ENCODE measurements around the gene RAB5B.
"Not testable (repeated sequence)": the region's sequence is repeated elsewhere in the genome, so short reads cannot be mapped to it uniquely, and the experiment has no call there.

RAB5B gene

GRCh38 chr12:56014205-56014604, 40.3 kb downstream of the RAB5B start:
- DNase-seq (ENCODE audit: low spot score): no peak

DNA sequence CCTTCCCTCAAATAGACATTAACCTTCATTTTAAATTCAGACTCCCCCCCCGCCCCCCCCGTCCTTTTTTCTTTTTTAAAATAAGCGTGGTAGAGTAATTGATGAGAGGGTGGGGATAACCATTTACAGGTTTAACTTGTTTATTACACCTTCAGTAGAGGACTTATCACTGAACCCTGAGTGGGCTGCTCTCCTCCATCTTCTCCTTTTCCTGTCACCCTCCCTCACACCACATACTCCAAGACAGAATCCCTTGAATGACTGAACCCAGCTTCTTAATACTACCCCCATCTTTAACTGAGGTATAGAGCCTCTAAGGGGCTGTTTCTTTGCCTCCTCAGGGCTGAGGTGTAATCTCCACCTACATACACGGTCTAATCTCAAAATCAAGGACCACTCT, 43.3 kb downstream of the RAB5B start:
- DNase-seq (ENCODE audit: low spot score): no peak

DNA sequence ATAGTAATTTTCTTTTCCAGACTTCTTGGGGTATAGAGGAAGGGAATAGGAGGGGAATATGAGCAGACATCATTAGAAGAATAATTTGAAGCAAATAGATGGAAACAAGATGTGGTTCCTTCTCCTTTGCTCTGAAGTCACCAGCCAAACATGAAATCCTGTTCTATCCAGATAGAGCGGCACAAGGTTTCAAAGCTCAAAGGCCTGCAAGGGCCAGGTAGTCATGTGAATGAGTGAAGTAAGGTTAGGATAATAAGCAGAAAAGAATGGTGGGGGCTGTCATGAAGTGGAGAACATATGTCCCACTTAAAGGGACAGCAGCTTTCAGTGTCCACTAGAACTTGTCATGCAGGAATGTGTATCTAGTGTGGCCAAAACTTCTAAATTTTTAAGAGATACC, 44.5 kb downstream of the RAB5B start:
- no peak for DNase-seq (ENCODE audit: low spot score)

GRCh38 chr12:56020423-56021184, 46.7 kb downstream of the RAB5B start, which contains the start of gene IKZF4:
Gene IKZF4 (plus strand): TSS chr12:56021043. CDS start chr12:56021494, 451 bp downstream.
- no peak for DNase-seq (ENCODE audit: low spot score)

DNA sequence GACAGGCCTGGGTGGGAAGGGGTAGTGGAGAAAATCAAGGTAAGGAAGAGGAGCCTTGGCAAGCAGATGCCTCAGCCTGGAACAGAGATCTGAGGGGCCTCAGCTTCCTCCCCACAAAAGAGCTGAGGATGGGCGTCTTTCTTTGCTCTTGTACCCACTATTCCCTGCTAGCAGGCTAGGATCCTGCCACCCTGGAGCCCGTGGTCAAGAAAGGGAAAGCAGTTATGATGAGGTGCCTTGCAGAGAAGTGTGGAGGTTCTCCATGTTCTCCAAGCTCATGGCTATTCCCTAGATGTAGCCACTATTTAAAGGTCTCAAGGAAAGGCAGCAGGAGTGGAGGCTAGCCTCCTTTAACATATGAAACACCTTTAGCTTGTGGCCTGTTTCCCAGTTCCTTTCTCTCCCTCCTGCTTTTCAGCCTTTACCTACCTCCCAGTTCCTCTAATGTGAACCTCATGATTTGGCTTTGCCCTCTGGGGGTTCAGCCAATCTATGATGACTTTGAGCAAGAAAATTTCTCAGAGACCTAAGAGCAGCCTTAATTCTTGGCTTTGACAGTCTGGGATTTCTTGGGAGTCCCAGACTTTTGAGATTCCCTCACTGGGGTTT, 48.1 kb downstream of the RAB5B start:
- no peak for DNase-seq (ENCODE audit: low spot score)

DNA sequence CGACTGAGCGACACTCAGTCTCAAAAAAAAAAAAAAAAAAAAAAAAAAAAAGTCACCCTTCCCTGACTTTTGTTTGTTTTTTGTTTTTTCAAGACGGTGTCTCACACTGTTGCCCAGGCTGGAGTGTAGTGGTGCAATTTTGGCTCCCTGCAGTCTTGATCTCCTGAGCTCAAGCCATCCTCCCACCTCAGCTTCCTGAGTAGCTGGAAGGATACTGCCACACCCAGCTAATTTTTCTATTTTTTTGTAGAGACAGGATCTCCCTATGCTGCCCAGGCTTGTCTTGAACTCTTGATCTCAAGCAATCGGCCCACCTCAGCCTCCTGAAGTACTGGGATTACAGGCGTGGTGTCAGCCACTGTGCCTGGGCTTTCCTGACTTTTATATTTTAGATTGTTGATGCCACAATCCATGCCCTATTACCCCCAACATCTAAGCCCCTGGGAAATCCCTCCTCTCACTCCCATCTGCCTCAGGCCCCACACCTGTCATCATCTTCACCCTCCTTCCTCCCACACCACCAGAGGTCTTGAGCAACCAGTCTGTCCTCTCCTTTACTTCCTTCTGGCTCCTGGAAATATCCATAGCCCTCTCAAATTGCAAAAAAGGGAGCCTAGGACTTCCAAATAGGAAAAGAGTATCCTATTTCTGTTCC, 54.8 kb downstream of the RAB5B start:
- no peak for DNase-seq (ENCODE audit: low spot score)

DNA sequence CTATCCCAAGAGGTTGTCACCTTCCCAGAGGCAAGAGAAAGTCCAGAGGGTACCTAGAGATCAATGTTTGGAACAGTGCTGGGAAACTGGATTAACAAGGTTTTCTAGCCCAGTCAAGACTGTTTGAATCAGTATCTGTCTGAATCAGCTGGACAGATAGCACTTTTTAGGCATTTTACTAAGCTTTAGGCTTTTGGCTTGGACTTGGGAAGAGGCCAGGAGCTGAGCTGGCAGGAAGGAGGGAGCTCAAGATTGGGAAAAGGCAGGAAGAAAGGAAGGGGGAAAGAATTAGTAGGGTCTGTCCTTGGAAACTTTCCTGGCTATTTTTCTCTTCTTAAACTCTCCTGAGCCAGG, 55.3 kb downstream of the RAB5B start:
- no peak for DNase-seq (ENCODE audit: low spot score)

GRCh38 chr12:56029666-56030293, 55.9 kb downstream of the RAB5B start:
- DNase-seq (ENCODE audit: low spot score): peak; percentile 50

DNA sequence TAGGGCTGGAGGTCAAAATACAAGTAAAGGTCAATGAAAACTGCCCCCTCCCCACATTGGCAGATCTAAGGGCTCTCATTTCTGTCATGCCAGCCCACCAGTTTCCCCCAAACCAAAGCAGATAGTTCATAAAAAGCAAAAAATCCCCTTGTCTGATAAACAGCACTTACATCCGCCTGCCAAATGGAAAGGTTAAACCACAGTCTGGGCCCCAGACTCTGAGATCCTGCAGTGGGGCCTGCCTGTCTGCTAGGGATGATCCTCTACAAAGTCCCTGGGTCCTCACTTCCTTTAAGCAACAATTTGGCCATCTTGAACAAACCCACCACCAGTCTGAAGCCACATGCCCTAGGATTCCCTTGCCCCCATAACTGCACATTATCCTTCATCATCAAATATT, 58.1 kb downstream of the RAB5B start:
- no peak for DNase-seq (ENCODE audit: low spot score)

DNA sequence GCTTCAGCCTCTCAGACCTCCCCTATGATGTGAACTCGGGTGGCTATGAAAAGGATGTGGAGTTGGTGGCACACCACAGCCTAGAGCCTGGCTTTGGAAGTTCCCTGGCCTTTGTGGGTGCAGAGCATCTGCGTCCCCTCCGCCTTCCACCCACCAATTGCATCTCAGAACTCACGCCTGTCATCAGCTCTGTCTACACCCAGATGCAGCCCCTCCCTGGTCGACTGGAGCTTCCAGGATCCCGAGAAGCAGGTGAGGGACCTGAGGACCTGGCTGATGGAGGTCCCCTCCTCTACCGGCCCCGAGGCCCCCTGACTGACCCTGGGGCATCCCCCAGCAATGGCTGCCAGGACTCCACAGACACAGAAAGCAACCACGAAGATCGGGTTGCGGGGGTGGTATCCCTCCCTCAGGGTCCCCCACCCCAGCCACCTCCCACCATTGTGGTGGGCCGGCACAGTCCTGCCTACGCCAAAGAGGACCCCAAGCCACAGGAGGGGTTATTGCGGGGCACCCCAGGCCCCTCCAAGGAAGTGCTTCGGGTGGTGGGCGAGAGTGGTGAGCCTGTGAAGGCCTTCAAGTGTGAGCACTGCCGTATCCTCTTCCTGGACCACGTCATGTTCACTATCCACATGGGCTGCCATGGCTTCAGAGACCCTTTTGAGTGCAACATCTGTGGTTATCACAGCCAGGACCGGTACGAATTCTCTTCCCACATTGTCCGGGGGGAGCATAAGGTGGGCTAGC, 60.9 kb downstream of the RAB5B start:
- DNase-seq (ENCODE audit: low spot score): no peak

DNA sequence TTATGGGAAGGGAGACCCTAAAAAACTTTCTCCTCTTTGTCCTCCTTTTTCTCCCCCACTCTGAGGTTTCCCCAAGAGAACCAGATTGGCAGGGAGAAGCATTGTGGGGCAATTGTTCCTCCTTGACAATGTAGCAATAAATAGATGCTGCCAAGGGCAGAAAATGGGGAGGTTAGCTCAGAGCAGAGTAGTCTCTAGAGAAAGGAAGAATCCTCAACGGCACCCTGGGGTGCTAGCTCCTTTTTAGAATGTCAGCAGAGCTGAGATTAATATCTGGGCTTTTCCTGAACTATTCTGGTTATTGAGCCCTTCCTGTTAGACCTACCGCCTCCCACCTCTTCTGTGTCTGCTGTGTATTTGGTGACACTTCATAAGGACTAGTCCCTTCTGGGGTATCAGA, 63.3 kb downstream of the RAB5B start:
- no peak for DNase-seq (ENCODE audit: low spot score)

- no peak for DNase-seq (ENCODE audit: low spot score)
Observed at GRCh38 chr12:56038022-56038655, 64.3 kb downstream of the RAB5B start.

DNA sequence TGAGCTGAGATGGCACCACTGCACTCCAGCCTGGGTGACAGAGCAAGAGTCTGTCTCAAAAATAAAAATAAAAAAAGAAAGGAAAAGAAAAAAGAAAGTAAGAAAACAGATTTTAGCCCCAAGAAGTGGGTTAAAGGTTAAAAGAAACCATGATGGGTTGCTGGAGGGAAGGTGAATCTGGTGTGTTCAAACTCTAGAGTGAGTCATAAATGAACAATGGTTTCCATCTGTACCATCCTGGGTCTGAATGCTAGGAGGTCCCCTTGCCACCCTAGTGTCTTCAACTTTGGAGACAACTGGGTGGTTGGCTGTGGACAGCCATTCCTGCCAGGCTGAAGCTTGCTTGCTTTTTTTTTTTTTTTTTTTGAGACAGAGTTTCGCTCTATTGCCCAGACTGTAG, 66.3 kb downstream of the RAB5B start:
- no peak for DNase-seq (ENCODE audit: low spot score)

- DNase-seq (ENCODE audit: low spot score): no peak
Observed at GRCh38 chr12:56040963-56041551, 67.2 kb downstream of the RAB5B start.

DNA sequence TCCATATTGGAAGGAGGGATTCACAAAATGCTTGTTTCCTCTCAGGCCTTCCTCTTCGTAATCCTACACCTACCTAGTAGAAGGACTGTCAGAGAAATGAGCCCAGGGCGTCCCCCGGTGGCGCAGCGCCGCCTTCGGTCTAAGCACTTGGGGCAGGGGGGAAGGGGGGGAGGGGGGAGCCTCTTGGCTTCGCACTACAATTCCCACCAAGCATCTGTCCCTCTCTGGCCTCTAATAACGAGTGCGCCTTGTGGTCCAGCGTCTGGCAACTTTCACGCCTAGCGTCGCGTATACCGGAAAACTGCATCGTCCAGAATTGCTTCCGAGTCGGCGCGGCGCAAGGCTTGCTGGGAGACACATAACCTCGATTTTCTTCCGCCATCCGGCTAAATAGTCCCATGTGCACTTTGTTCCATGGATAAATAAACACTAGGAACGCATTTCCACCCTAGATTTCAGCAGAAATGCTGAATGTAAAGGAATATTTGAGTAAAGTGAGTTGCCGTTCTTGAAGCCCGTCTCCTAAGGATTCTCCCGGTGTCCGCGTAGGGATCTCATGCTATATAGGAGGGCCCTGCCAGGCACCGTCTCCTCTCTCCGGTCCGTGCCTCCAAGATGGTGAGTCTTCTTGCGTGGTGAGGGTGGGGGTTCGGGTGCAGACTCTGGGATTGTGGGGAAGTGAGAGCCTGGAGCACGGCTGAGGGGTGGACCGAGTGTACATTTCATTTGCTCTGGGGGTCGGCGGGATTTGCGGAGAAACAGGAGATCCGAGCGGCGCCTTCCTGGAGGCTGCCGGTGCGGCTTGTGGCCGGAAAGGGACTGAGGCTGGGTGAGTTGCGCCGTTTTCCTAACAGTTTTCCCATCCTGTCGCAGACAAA, 67.9 kb downstream of the RAB5B start, which contains the start of gene RPS26:
Gene RPS26 (plus strand): TSS at position 367 of the 878 bp plus-strand sequence. CDS start 249 bp downstream, at position 616.
- DNase-seq (ENCODE audit: low spot score): peak; percentile 100

DNA sequence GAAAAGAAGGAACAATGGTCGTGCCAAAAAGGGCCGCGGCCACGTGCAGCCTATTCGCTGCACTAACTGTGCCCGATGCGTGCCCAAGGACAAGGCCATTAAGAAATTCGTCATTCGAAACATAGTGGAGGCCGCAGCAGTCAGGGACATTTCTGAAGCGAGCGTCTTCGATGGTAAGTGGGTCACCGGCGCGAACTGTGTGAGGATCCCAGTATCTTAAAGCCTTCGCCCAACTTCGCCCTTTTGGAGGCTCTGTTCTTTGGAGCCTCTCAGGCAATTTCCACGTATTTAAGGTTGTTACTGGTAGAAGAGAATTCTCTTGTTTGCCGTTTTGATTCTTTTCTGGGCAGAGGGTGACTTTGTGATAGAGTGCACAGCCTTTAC, 68.5 kb downstream of the RAB5B start:
- not testable (repeated sequence) for DNase-seq (ENCODE audit: low spot score)

DNA sequence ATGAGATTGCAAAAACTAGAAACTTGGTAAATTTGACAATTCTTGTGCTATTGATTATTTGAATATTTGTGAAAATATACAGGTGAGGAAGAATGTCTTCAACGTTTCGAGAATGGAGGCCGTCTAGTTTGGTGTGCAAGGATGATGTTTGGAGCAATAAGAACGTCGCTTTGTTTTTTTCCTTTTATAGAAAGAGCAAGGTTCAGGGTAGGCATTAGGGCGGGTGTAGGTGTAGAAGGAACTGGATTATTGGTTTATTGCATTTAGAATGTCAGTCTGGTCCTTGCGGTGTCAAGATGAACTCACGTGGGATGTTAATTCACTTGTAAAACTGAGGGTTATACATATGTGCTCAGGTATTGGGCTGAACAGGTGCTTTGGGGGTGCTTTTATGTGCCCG, 69.0 kb downstream of the RAB5B start:
- DNase-seq (ENCODE audit: low spot score): no peak
